ENCODE data around the gene PAQR4. TPM values are rescaled to one million over a fixed set of nuclear protein-coding genes. Genes with fewer than 3 reads are reported as not detected.

PAQR4 gene
- total and polyA plus RNA-seq, 2 donors (not counting 1 experiment from before 2014, with no cell fraction given): 1.5 to 3.0 TPM

GRCh38 chr16:3021449-3022207, 52.5 kb downstream of the PAQR4 start:
- peak overlapping the region; percentile 99 for H3K27ac ChIP-seq (ENCODE audit: insufficient read depth, low read length)
- peak; percentile 88 to 96 for DNase-seq (ENCODE audit: low read depth in 2 of 2)
- no peaks in the 10 kb centered on the region for H4K20me1 ChIP-seq (ENCODE audit: control insufficient read depth, extremely low read depth, insufficient read depth, low read length)
- no peaks in the 10 kb centered on the region for H3K27me3 ChIP-seq (ENCODE audit: control insufficient read depth, insufficient read depth, low read length)
- H3K4me2 ChIP-seq (ENCODE audit: extremely low read depth, insufficient read depth, low read length): peak overlapping the region; percentile 86
- H3K9ac ChIP-seq (ENCODE audit: insufficient read depth, low read length): peak overlapping the region; percentile 99
- H3K9me3 ChIP-seq (ENCODE audit: control insufficient read depth, insufficient read depth, low read depth, low read length): no peaks in the 10 kb centered on the region
- peaks cover 19% of the 10 kb centered on the region for H3K36me3 ChIP-seq (ENCODE audit: control insufficient read depth, insufficient read depth, low read length)
- TF ChIP-seq EZH2 (IDR thresholded peaks at IDR 0.05; ENCODE audit: low read length, missing control alignments): no peak
- TF ChIP-seq CTCF (conservative IDR thresholded peaks at IDR 0.05 in 1 of 2, IDR thresholded peaks at IDR 0.05 in 1 of 2; ENCODE audit: low read depth in 1 of 2, low read length in 2 of 2): peak; percentile 26 to 39
- peaks cover 7% of the 10 kb centered on the region for H3K4me1 ChIP-seq (ENCODE audit: control insufficient read depth, extremely low read depth, insufficient read depth, low read length)
- H3K79me2 ChIP-seq (ENCODE audit: control insufficient read depth, insufficient read depth, low read length): peaks cover 2% of the 10 kb centered on the region
- H2AFZ ChIP-seq (ENCODE audit: low read length): no peak overlapping the region
- peak overlapping the region; percentile 54 to 100 (median 96) for H3K4me3 ChIP-seq (replicated peaks in 1 of 4; ENCODE audit: control extremely low read depth in 1 of 4, insufficient read depth in 1 of 4, low read depth in 3 of 4, low read length in 4 of 4)

GRCh38 chr16:3022208-3022683, 53.1 kb downstream of the PAQR4 start:
- H2AFZ ChIP-seq (ENCODE audit: low read length): no peak overlapping the region
- peak overlapping the region; percentile 99 for H3K4me2 ChIP-seq (ENCODE audit: extremely low read depth, insufficient read depth, low read length)
- peaks cover 7% of the 10 kb centered on the region for H3K4me1 ChIP-seq (ENCODE audit: control insufficient read depth, extremely low read depth, insufficient read depth, low read length)
- H3K79me2 ChIP-seq (ENCODE audit: control insufficient read depth, insufficient read depth, low read length): peaks cover 2% of the 10 kb centered on the region
- DNase-seq (ENCODE audit: low read depth in 2 of 2): peak; percentile 93 to 96
- no peaks in the 10 kb centered on the region for H4K20me1 ChIP-seq (ENCODE audit: control insufficient read depth, extremely low read depth, insufficient read depth, low read length)
- H3K4me3 ChIP-seq (replicated peaks in 1 of 4; ENCODE audit: control extremely low read depth in 1 of 4, insufficient read depth in 1 of 4, low read depth in 3 of 4, low read length in 4 of 4): peak overlapping the region; percentile 68 to 100 (median 96)
- H3K27me3 ChIP-seq (ENCODE audit: control insufficient read depth, insufficient read depth, low read length): no peaks in the 10 kb centered on the region
- H3K36me3 ChIP-seq (ENCODE audit: control insufficient read depth, insufficient read depth, low read length): peaks cover 24% of the 10 kb centered on the region
- H3K27ac ChIP-seq (ENCODE audit: insufficient read depth, low read length): peak overlapping the region; percentile 99
- H3K9ac ChIP-seq (ENCODE audit: insufficient read depth, low read length): peak overlapping the region; percentile 99
- TF ChIP-seq CTCF (conservative IDR thresholded peaks at IDR 0.05 in 1 of 2, IDR thresholded peaks at IDR 0.05 in 1 of 2; ENCODE audit: low read depth in 1 of 2, low read length in 2 of 2): no peak
- TF ChIP-seq EZH2 (IDR thresholded peaks at IDR 0.05; ENCODE audit: low read length, missing control alignments): no peak
- no peaks in the 10 kb centered on the region for H3K9me3 ChIP-seq (ENCODE audit: control insufficient read depth, insufficient read depth, low read depth, low read length)

GRCh38 chr16:3022684-3023414, 53.7 kb downstream of the PAQR4 start:
- Histone ChIP-seq H3K4me1 (ENCODE audit: control insufficient read depth, extremely low read depth, insufficient read depth, low read length) (peaks cover 7% of the 10 kb centered on the region), H3K4me2 (ENCODE audit: extremely low read depth, insufficient read depth, low read length) (peak overlapping the region; percentile 99), H3K9me3 (ENCODE audit: control insufficient read depth, insufficient read depth, low read depth, low read length) (no peaks in the 10 kb centered on the region), H2AFZ (ENCODE audit: low read length) (no peak overlapping the region), H4K20me1 (ENCODE audit: control insufficient read depth, extremely low read depth, insufficient read depth, low read length) (no peaks in the 10 kb centered on the region), H3K27me3 (ENCODE audit: control insufficient read depth, insufficient read depth, low read length) (no peaks in the 10 kb centered on the region), H3K4me3 (replicated peaks in 1 of 4; ENCODE audit: control extremely low read depth in 1 of 4, insufficient read depth in 1 of 4, low read depth in 3 of 4, low read length in 4 of 4) (peak overlapping the region; percentile 51 to 100 (median 82)), H3K36me3 (ENCODE audit: control insufficient read depth, insufficient read depth, low read length) (peaks cover 25% of the 10 kb centered on the region), H3K79me2 (ENCODE audit: control insufficient read depth, insufficient read depth, low read length) (peaks cover 2% of the 10 kb centered on the region), H3K27ac (ENCODE audit: insufficient read depth, low read length) (peak overlapping the region; percentile 99), H3K9ac (ENCODE audit: insufficient read depth, low read length) (peak overlapping the region; percentile 78)
- TF ChIP-seq EZH2 (IDR thresholded peaks at IDR 0.05; ENCODE audit: low read length, missing control alignments): no peak
- DNase-seq (ENCODE audit: low read depth in 2 of 2): peak in 1 of 2 donors; percentile 14

Other genes with a start within 250 kb of the PAQR4 start
- gene PRSS27, start 249.1 kb upstream of the PAQR4 start, total RNA-seq: 1.0 and 1.2 TPM in 2 replicates
- gene PRSS27, start 249.1 kb upstream of the PAQR4 start, polyA plus RNA-seq: 0.16 and 0.24 TPM in 2 replicates
- gene SRRM2, start 216.7 kb upstream of the PAQR4 start, total RNA-seq: 43.9 and 74.3 TPM in 2 replicates
- 55.2 and 85.6 TPM in 2 replicates for gene SRRM2, start 216.7 kb upstream of the PAQR4 start, polyA plus RNA-seq
- 227 and 436 TPM in 2 replicates for gene ELOB, start 192.1 kb upstream of the PAQR4 start, total RNA-seq
- 124 and 165 TPM in 2 replicates for gene ELOB, start 192.1 kb upstream of the PAQR4 start, polyA plus RNA-seq
- not detected in 2 replicates for gene PRSS33, start 181.8 kb upstream of the PAQR4 start, total RNA-seq
- not detected in 2 replicates for gene PRSS33, start 181.8 kb upstream of the PAQR4 start, polyA plus RNA-seq
- not detected in 2 replicates for gene PRSS41, start 170.9 kb upstream of the PAQR4 start, total RNA-seq
- not detected in 2 replicates for gene PRSS41, start 170.9 kb upstream of the PAQR4 start, polyA plus RNA-seq
- gene PRSS21, start 152.1 kb upstream of the PAQR4 start, total RNA-seq: 0.17 and 0.77 TPM in 2 replicates
- gene PRSS21, start 152.1 kb upstream of the PAQR4 start, polyA plus RNA-seq: 0.15 and 0.22 TPM in 2 replicates
- not detected in 2 replicates for gene ZG16B, start 139.0 kb upstream of the PAQR4 start, total RNA-seq
- 0.14 TPM in 1 of 2 replicates, not detected in the other for gene ZG16B, start 139.0 kb upstream of the PAQR4 start, polyA plus RNA-seq
- gene PRSS22, start 111.2 kb upstream of the PAQR4 start, total RNA-seq: 0.17 TPM in 1 of 2 replicates, not detected in the other
- not detected in 2 replicates for gene PRSS22, start 111.2 kb upstream of the PAQR4 start, polyA plus RNA-seq
- 55.2 and 56.8 TPM in 2 replicates for gene FLYWCH2, start 86.1 kb upstream of the PAQR4 start, total RNA-seq
- 18.1 and 21.2 TPM in 2 replicates for gene FLYWCH2, start 86.1 kb upstream of the PAQR4 start, polyA plus RNA-seq
- gene FLYWCH1, start 57.4 kb upstream of the PAQR4 start, total RNA-seq: 44.4 and 58.5 TPM in 2 replicates
- 12.0 and 16.4 TPM in 2 replicates for gene FLYWCH1, start 57.4 kb upstream of the PAQR4 start, polyA plus RNA-seq
- gene KREMEN2, start 5.1 kb upstream of the PAQR4 start, total RNA-seq: not detected in 2 replicates
- gene KREMEN2, start 5.1 kb upstream of the PAQR4 start, polyA plus RNA-seq: not detected in 2 replicates
- gene PKMYT1, start 11.1 kb downstream of the PAQR4 start, total RNA-seq: 0.26 and 1.2 TPM in 2 replicates
- 2.7 and 8.3 TPM in 2 replicates for gene PKMYT1, start 11.1 kb downstream of the PAQR4 start, polyA plus RNA-seq
- gene CLDN9, start 43.6 kb downstream of the PAQR4 start, total RNA-seq: not detected in 2 replicates
- not detected in 2 replicates for gene CLDN9, start 43.6 kb downstream of the PAQR4 start, polyA plus RNA-seq
- 0.26 TPM in 1 of 2 replicates, not detected in the other for gene CLDN6, start 48.8 kb downstream of the PAQR4 start, total RNA-seq
- gene CLDN6, start 48.8 kb downstream of the PAQR4 start, polyA plus RNA-seq: 0.03 TPM in 1 of 2 replicates, not detected in the other
- 159 and 196 TPM in 2 replicates for gene TNFRSF12A, start 51.0 kb downstream of the PAQR4 start, total RNA-seq
- 80.7 and 110 TPM in 2 replicates for gene TNFRSF12A, start 51.0 kb downstream of the PAQR4 start, polyA plus RNA-seq
- gene HCFC1R1, start 54.6 kb downstream of the PAQR4 start, total RNA-seq: 36.0 and 75.5 TPM in 2 replicates
- gene HCFC1R1, start 54.6 kb downstream of the PAQR4 start, polyA plus RNA-seq: 44.9 and 58.0 TPM in 2 replicates
- gene THOC6, start 54.7 kb downstream of the PAQR4 start, total RNA-seq: 25.4 and 26.6 TPM in 2 replicates
- gene THOC6, start 54.7 kb downstream of the PAQR4 start, polyA plus RNA-seq: 17.6 and 19.7 TPM in 2 replicates
- gene BICDL2, start 67.6 kb downstream of the PAQR4 start, total RNA-seq: not detected in 2 replicates
- gene BICDL2, start 67.6 kb downstream of the PAQR4 start, polyA plus RNA-seq: 0.05 TPM in 1 of 2 replicates, not detected in the other
- not detected in 2 replicates for gene MMP25, start 77.2 kb downstream of the PAQR4 start, total RNA-seq
- 0.02 and 0.03 TPM in 2 replicates for gene MMP25, start 77.2 kb downstream of the PAQR4 start, polyA plus RNA-seq
- gene IL32, start 96.3 kb downstream of the PAQR4 start, total RNA-seq: 4.4 and 5.1 TPM in 2 replicates
- gene IL32, start 96.3 kb downstream of the PAQR4 start, polyA plus RNA-seq: 1.4 and 4.1 TPM in 2 replicates
- not detected in 2 replicates for gene ZSCAN10, start 129.9 kb downstream of the PAQR4 start, total RNA-seq
- gene ZSCAN10, start 129.9 kb downstream of the PAQR4 start, polyA plus RNA-seq: 0.02 TPM in 1 of 2 replicates, not detected in the other
- gene ZNF205, start 143.2 kb downstream of the PAQR4 start, total RNA-seq: 16.0 and 16.4 TPM in 2 replicates
- 3.4 and 4.4 TPM in 2 replicates for gene ZNF205, start 143.2 kb downstream of the PAQR4 start, polyA plus RNA-seq
- gene ZNF213, start 165.7 kb downstream of the PAQR4 start, total RNA-seq: 5.9 and 8.8 TPM in 2 replicates
- gene ZNF213, start 165.7 kb downstream of the PAQR4 start, polyA plus RNA-seq: 0.43 and 0.52 TPM in 2 replicates
- not detected in 2 replicates for gene OR1F1, start 218.9 kb downstream of the PAQR4 start, total RNA-seq
- gene OR1F1, start 218.9 kb downstream of the PAQR4 start, polyA plus RNA-seq: 0.07 and 0.23 TPM in 2 replicates